Motor neuron (in vitro differentiated cells): ENCODE data around the gene OR2Y1. TPM values are rescaled to one million over a fixed set of nuclear protein-coding genes. Genes with fewer than 3 reads are reported as not detected.

Source experiments
- total RNA-seq, 8 experiments: library from RNA; unstranded; fragments of 300-600 nt; gene quantifications; 2 replicates each; pipeline versions ENCODE4 v1.2.3 to v1.2.4, GENCODE V29; 2022

OR2Y1 gene
- total RNA-seq, 8 experiments from 2014 or later: 0.27 to 0.76 (median 0.56) TPM; not detected in 5

Other genes with a start within 250 kb of the OR2Y1 start
- 10 to 100 TPM in 7 of 8 experiments, 1 to 10 TPM in 1; 7.4 to 29.4 (median 20.2) TPM for gene CNOT6, start 245.7 kb downstream of the OR2Y1 start, total RNA-seq
- gene SCGB3A1, start 148.6 kb downstream of the OR2Y1 start, total RNA-seq: not detected
- 1 to 10 TPM in 4 of 8 experiments, under 1 TPM in 4; 0.14 to 4.4 (median 1.2) TPM for gene FLT4, start 90.5 kb downstream of the OR2Y1 start, total RNA-seq
- gene MGAT1, start 62.7 kb upstream of the OR2Y1 start, total RNA-seq: 10 to 100 TPM; 24.6 to 59.6 (median 37.7) TPM
- 10 to 100 TPM; 26.0 to 57.3 (median 38.0) TPM for gene ZFP62, start 121.2 kb upstream of the OR2Y1 start, total RNA-seq
- gene BTNL8, start 159.1 kb upstream of the OR2Y1 start, total RNA-seq: under 1 TPM in 4 of 8 experiments, not detected in 4; 0.17 to 0.81 (median 0.37) TPM
- under 1 TPM in 2 of 8 experiments, not detected in 6; 0.08 to 0.33 TPM for gene BTNL3, start 248.8 kb upstream of the OR2Y1 start, total RNA-seq